NCI-H526 (cell line): ENCODE measurements around the gene SLC12A7.

Experiments
- DNase-seq, 2 experiments: peaks; one replicate each; lab custom pipeline; 2025; lab: John Stamatoyannopoulos, UW

SLC12A7 gene

GRCh38 chr5:1051366-1051720 lies 60.5 kb downstream of the SLC12A7 start:
- DNase-seq, result no peak

- no peak for DNase-seq
Observed at GRCh38 chr5:1050423-1051365, 61.2 kb downstream of the SLC12A7 start.

- DNase-seq, result no peak
Observed at GRCh38 chr5:1048861-1049838, 62.7 kb downstream of the SLC12A7 start.

- no peak for DNase-seq
Observed at GRCh38 chr5:1048162-1048721, 63.6 kb downstream of the SLC12A7 start.

- no peak for DNase-seq
Observed at GRCh38 chr5:1047332-1047965, 64.4 kb downstream of the SLC12A7 start.

- no peak for DNase-seq
Observed at GRCh38 chr5:1045960-1046560, 65.8 kb downstream of the SLC12A7 start.

- DNase-seq, result no peak
Observed at GRCh38 chr5:1044117-1044516, 67.7 kb downstream of the SLC12A7 start.

- no peak for DNase-seq
Observed at GRCh38 chr5:1043327-1043726, 68.5 kb downstream of the SLC12A7 start.

- no peak for DNase-seq
Observed at GRCh38 chr5:1042626-1043025, 69.2 kb downstream of the SLC12A7 start.

- DNase-seq, result no peak
Observed at GRCh38 chr5:1041225-1042143, 70.4 kb downstream of the SLC12A7 start.

- DNase-seq, result no peak
Observed at GRCh38 chr5:1040571-1040970, 71.3 kb downstream of the SLC12A7 start.

GRCh38 chr5:1039706-1040260 lies 72.1 kb downstream of the SLC12A7 start:
- no peak for DNase-seq

- no peak for DNase-seq
Observed at GRCh38 chr5:1039210-1039548, 72.7 kb downstream of the SLC12A7 start.

- DNase-seq, result no peak
Observed at GRCh38 chr5:1038417-1039209, 73.2 kb downstream of the SLC12A7 start.

GRCh38 chr5:1037671-1038416 lies 74.0 kb downstream of the SLC12A7 start:
- no peak for DNase-seq

- no peak for DNase-seq
Observed at GRCh38 chr5:1037123-1037670, 74.7 kb downstream of the SLC12A7 start.

GRCh38 chr5:1036504-1037122 lies 75.2 kb downstream of the SLC12A7 start:
- no peak for DNase-seq
